Fibroblast of gingiva (primary cell): Measurements from ENCODE around the gene HYAL3.
"Not testable (repeated sequence)": the region's sequence is repeated elsewhere in the genome, so short reads cannot be mapped to it uniquely, and the experiment has no call there.

ENCODE experiments used
- DNase-seq: peaks from one replicate; pipeline ENCODE4 v3.0.0-alpha.2; 2011; ENCODE audit warnings: low read depth

HYAL3 gene

GRCh38 chr3:50258029-50258680 lies 41.0 kb downstream of the HYAL3 start:
- DNase-seq, result no peak

GRCh38 chr3:50256978-50257890 lies 42.0 kb downstream of the HYAL3 start:
- DNase-seq, result no peak

DNA sequence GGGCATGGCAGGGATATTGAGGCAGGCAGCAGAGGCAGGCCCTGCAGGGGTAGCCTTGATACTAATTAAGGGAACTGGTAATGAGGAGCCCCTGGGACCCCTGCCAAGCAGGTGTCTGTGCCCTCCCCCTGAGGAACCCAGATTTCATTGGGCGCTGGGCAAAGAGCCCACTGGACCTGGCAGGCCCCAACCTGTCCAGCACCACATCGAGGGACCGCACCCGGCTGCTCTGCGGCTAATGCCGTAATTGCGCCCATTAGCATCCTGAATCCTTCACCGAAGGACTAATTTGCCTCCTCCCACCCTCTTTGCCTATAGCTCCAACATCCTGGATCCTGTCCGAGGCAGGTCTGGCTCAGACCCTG lies 44.0 kb downstream of the HYAL3 start:
- DNase-seq, result no peak

DNA sequence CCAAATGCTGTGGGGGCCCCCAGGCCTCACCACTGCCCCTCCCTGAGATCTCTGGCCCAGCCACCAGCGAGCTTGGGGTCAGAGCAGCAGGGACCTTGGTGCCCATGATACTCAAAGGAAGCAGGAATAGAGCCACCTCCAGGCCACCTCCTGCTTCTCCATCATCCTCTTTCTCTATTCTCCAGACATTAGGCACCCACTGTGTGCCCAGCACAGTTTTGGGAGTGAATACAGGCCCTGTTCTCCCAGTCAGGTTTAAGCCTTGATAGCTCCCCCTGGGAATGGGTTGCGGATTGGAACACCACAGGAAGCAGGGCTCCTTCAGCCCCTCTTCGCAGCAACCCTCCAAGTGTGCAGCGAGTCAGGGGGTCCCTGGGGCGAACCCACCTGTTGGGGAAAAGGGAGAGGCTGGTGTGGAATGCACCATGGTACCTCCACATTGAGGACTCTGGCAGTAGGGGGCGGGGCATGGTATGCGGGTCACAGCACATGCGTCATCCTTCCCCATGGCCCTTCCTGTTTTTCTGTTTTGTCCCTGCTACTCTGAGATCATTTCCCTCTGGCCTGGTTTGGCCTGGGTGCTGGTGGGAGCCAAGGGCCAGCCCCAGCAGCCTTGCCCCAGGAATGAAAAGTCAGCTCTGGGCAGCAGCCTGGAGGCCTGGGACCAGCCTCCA lies 44.5 kb downstream of the HYAL3 start:
- peak; percentile 28 for DNase-seq

DNA sequence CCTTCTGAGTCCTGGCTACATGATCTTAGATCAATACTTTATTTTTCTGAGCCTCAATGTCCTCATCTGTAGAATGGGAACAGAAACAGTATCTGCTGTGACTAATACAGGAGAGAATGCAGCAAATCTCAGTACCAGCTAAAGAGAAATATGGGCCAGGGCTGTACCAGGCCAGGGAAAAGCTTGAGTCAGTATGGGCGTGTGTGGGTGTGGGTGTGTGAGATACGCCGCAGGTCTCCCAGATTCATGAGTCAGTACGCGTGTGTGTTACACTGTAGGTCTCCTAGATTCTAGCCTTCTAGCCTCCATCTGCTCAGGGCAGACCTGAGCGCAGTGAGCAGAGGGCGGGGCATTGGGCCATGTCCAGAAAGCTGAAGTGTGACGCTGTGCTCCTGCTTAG lies 48.0 kb downstream of the HYAL3 start:
- peak; percentile 57 for DNase-seq

- DNase-seq, result no peak
Observed at GRCh38 chr3:50250514-50250913, 48.7 kb downstream of the HYAL3 start.

- DNase-seq, result no peak
Observed at GRCh38 chr3:50249457-50249856, 49.7 kb downstream of the HYAL3 start.

- no peak for DNase-seq
Observed at GRCh38 chr3:50248387-50248786, 50.8 kb downstream of the HYAL3 start.

- DNase-seq, result peak; percentile 70
Observed at GRCh38 chr3:50246517-50246954, 52.7 kb downstream of the HYAL3 start.

GRCh38 chr3:50245831-50246516 lies 53.2 kb downstream of the HYAL3 start:
- peak; percentile 75 for DNase-seq

- DNase-seq, result no peak
Observed at GRCh38 chr3:50245251-50245745, 53.9 kb downstream of the HYAL3 start.

DNA sequence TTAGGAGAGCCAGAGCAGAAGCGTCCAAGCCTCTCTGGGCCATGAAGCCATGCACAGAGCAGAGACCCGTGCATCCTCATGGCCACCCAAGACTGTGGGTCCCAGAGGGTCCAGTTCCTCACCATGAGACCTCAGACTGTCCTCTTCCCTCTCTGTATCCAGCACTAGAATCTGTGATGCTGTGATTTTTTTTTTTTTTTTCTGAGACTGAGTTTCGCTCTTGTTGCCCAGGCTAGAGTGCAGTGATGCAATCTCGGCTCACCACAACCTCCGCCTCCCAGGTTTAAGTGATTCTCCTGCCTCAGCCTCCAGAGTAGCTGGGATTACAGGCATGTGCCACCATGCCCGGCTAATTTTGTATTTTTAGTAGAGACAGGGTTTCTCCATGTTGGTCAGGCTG lies 54.4 kb downstream of the HYAL3 start:
- not testable (repeated sequence) for DNase-seq

- DNase-seq, result no peak
Observed at GRCh38 chr3:50243543-50243895, 55.7 kb downstream of the HYAL3 start.

DNA sequence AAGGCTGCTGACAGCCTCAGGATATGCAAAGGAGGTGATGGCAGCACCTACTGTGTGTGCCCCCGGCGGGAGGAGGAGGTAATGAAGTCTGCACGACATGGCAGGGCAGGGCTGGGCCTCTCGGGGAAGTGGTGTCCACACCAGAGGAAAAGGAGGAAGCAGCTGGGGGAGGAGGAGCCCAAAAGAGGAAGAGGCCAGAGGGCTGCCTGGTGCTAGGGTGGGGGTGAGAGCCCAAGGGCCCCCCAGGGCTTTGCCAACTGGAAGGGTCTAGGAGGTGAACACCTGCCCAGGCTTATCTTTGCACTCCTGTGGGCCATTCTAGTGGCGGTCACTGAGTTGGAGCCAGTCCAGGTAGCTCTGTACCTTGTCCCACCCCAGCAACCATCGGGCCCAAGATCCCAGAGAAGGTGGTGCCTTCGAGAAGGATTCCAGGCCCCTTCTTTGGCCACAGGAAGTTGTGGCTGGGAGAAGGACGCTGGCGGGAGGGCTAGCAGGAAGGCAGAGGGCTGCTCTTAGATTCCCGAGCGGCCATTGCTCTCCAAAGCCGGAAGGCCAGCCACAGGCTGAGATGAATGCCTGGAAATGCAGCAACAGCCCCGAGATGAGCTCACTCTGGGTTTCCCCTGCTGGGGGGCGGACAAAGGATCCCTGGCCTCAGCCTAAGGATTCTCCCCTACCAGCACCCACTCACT lies 56.2 kb downstream of the HYAL3 start:
- peak; percentile 31 for DNase-seq
